ENCODE measurements around the gene FAM228B. TPM values are rescaled to one million over a fixed set of nuclear protein-coding genes. Genes with fewer than 3 reads are reported as not detected.

FAM228B gene
- total RNA-seq, 1 experiment from 2014 or later = 10.6 TPM

DNA sequence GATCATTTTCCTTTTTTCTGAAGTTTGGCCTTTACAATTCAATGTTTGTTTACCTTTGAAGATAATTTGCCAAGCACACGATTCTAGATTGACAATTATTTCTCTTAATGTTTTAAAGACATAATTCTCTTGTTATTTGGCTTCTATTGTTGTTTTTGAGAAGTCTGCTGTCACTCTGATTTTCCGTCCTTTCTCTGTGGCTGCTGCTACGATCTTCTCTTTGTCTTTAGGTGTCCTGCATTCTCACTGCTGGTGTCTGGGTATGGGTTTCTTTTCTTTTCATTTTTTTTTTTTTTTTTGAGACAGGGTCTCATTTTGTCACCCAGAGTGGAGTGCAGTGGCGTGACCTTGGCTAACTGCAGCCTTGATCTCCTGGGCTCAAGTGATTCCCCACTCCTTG lies 36.4 kb downstream of the FAM228B start:
- TF ChIP-seq, protein P1, sequence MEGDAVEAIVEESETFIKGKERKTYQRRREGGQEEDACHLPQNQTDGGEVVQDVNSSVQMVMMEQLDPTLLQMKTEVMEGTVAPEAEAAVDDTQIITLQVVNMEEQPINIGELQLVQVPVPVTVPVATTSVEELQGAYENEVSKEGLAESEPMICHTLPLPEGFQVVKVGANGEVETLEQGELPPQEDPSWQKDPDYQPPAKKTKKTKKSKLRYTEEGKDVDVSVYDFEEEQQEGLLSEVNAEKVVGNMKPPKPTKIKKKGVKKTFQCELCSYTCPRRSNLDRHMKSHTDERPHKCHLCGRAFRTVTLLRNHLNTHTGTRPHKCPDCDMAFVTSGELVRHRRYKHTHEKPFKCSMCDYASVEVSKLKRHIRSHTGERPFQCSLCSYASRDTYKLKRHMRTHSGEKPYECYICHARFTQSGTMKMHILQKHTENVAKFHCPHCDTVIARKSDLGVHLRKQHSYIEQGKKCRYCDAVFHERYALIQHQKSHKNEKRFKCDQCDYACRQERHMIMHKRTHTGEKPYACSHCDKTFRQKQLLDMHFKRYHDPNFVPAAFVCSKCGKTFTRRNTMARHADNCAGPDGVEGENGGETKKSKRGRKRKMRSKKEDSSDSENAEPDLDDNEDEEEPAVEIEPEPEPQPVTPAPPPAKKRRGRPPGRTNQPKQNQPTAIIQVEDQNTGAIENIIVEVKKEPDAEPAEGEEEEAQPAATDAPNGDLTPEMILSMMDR (IDR thresholded peaks at IDR 0.05; ENCODE audit: unreplicated experiment) = no peak
- Mint-ChIP-seq H3K27ac (ENCODE audit: low read depth, unreplicated experiment) (no peak overlapping the region), H3K9me3 (ENCODE audit: unreplicated experiment) (no peaks in the 10 kb centered on the region), H3K4me1 (ENCODE audit: insufficient read depth, unreplicated experiment) (no peaks in the 10 kb centered on the region), H3K27me3 (ENCODE audit: insufficient read depth, unreplicated experiment) (no peaks in the 10 kb centered on the region), H3K4me3 (ENCODE audit: unreplicated experiment) (no peak overlapping the region), H3K36me3 (ENCODE audit: insufficient read depth, unreplicated experiment) (peaks cover 1% of the 10 kb centered on the region)
- BruUV-seq (replicated peaks) = no TSS peak
- ChIA-PET CTCF (no interaction called here), POLR2A (interaction anchor here (0.5 to 0.7 kb wide), 2 partner anchors 11 to 1184 kb away, joined by 3 read pairs; no protein-coding TSS in a partner anchor)
- DNase-seq (ENCODE audit: unreplicated experiment) = no peak
- intact Hi-C loops (cut with micrococcal nuclease) = loop anchor here (10.0 kb wide), 1 partner anchor 335 kb away; no protein-coding TSS in a partner anchor

DNA sequence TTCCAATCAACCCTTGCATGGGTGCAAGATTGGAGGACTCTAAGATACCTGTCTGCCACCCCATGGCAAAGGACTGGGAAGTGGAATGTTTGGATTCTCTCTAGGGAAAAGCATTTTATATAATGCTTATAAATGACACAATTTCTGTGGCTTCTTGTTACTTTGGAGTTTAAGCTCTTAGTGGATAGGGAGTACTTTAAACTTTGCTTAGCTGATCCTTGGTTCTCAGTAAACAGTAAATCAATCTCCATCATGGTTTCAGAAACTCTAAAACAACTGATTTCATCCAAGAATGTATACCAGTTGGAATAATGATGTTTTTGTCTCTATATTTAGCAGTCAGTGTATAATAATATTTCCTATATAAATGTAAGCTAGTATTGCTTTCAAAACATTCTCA lies 37.5 kb downstream of the FAM228B start:
- H3K27me3 Mint-ChIP-seq (ENCODE audit: insufficient read depth, unreplicated experiment) = no peaks in the 10 kb centered on the region
- TF ChIP-seq, protein P1 (IDR thresholded peaks at IDR 0.05; ENCODE audit: unreplicated experiment) = no peak
- no peak overlapping the region for H3K27ac Mint-ChIP-seq (ENCODE audit: low read depth, unreplicated experiment)
- ChIA-PET POLR2A (interaction anchor here (0.7 to 1.9 kb wide), 2 partner anchors 9 to 13 kb away, joined by 4 read pairs; no protein-coding TSS in a partner anchor), CTCF (interaction anchor here (1.2 kb wide), 1 partner anchor 10 kb away, joined by 3 read pairs; no protein-coding TSS in a partner anchor)
- no peaks in the 10 kb centered on the region for H3K9me3 Mint-ChIP-seq (ENCODE audit: unreplicated experiment)
- DNase-seq (ENCODE audit: unreplicated experiment) = no peak
- BruUV-seq (replicated peaks) = no TSS peak
- peaks cover 6% of the 10 kb centered on the region for H3K36me3 Mint-ChIP-seq (ENCODE audit: insufficient read depth, unreplicated experiment)
- H3K4me3 Mint-ChIP-seq (ENCODE audit: unreplicated experiment) = no peak overlapping the region
- H3K4me1 Mint-ChIP-seq (ENCODE audit: insufficient read depth, unreplicated experiment) = no peaks in the 10 kb centered on the region
- intact Hi-C loops (cut with micrococcal nuclease) = loop anchor here (10.0 kb wide), 1 partner anchor 336 kb away; no protein-coding TSS in a partner anchor

DNA sequence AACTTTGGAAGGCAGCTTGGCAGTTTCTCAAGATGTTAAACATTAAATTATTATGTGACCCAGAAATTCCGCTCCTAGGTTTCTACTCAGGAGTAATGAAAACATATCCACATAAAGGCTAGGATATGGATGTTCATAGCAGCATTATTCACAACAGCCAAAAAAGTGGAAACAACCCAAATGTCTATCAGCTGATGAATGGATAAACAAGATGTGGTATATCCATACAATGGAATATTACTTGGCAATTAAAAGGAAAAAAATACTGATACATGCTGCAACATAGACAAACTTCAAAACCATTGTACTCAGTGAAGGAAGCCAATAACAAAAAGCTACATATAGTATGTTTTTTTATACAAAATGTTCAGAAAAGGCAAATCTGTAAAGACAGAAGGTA lies 39.2 kb downstream of the FAM228B start:
- no peak overlapping the region for H3K4me3 Mint-ChIP-seq (ENCODE audit: unreplicated experiment)
- no peaks in the 10 kb centered on the region for H3K9me3 Mint-ChIP-seq (ENCODE audit: unreplicated experiment)
- no peaks in the 10 kb centered on the region for H3K4me1 Mint-ChIP-seq (ENCODE audit: insufficient read depth, unreplicated experiment)
- no peak overlapping the region for H3K27ac Mint-ChIP-seq (ENCODE audit: low read depth, unreplicated experiment)
- ChIA-PET POLR2A (interaction anchor here (1.1 to 1.9 kb wide), 3 partner anchors 11 to 95 kb away, joined by 3 to 4 read pairs (median 3); no protein-coding TSS in a partner anchor), CTCF (interaction anchor here (1.4 kb wide), 1 partner anchor 14 kb away, joined by 4 read pairs; no protein-coding TSS in a partner anchor)
- TF ChIP-seq, protein P1 (IDR thresholded peaks at IDR 0.05; ENCODE audit: unreplicated experiment) = no peak
- intact Hi-C loops (cut with micrococcal nuclease) = loop anchor here (10.0 kb wide), 1 partner anchor 338 kb away; no protein-coding TSS in a partner anchor
- peaks cover 6% of the 10 kb centered on the region for H3K36me3 Mint-ChIP-seq (ENCODE audit: insufficient read depth, unreplicated experiment)
- no peaks in the 10 kb centered on the region for H3K27me3 Mint-ChIP-seq (ENCODE audit: insufficient read depth, unreplicated experiment)
- DNase-seq (ENCODE audit: unreplicated experiment) = no peak
- no TSS peak for BruUV-seq (replicated peaks)

DNA sequence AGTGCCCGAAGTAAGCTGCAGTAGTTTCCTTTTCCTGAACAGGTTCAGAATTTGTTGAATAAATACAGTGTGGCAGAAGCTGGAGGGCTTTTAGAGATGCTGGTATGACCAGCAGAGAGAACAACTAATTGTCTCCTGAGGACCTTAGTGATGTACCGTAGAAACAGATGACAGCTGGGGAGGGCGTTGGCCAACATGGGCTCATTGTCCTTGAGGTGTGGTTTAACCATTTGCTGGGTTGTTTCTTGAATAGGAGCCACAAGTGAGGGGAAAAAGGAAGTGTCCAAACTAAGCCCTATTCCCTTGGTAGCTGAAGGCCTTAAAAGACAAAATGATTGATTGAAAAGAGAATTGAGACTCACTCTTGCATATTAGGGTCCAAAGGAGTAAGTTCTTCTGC lies 39.9 kb downstream of the FAM228B start:
- DNase-seq (ENCODE audit: unreplicated experiment) = no peak
- no TSS peak for BruUV-seq (replicated peaks)
- CTCF ChIA-PET = interaction anchor here (0.7 kb wide), 1 partner anchor 1808 kb away, joined by 3 read pairs; no protein-coding TSS in a partner anchor
- H3K4me3 Mint-ChIP-seq (ENCODE audit: unreplicated experiment) = no peak overlapping the region
- no peaks in the 10 kb centered on the region for H3K4me1 Mint-ChIP-seq (ENCODE audit: insufficient read depth, unreplicated experiment)
- no peak overlapping the region for H3K27ac Mint-ChIP-seq (ENCODE audit: low read depth, unreplicated experiment)
- TF ChIP-seq, protein P1 (IDR thresholded peaks at IDR 0.05; ENCODE audit: unreplicated experiment) = no peak
- H3K9me3 Mint-ChIP-seq (ENCODE audit: unreplicated experiment) = no peaks in the 10 kb centered on the region
- no peaks in the 10 kb centered on the region for H3K27me3 Mint-ChIP-seq (ENCODE audit: insufficient read depth, unreplicated experiment)
- intact Hi-C loops (cut with micrococcal nuclease) = loop anchor here (10.0 kb wide), 1 partner anchor 338 kb away; no protein-coding TSS in a partner anchor
- peaks cover 6% of the 10 kb centered on the region for H3K36me3 Mint-ChIP-seq (ENCODE audit: insufficient read depth, unreplicated experiment)
- POLR2A ChIA-PET = no interaction called here

All from MCF 10A (cell line).